Eye (tissue), 1 donor: ENCODE measurements around the gene VAV1.
A peak's percentile ranks its signal among the peaks of the same experiment; 100 is the strongest.
"Not testable (repeated sequence)": the region's sequence is repeated elsewhere in the genome, so short reads cannot be mapped to it uniquely, and the experiment has no call there.

Experiments used
- DNase-seq: peaks from one replicate; pipeline ENCODE4 v3.0.0-alpha.2; 2015

VAV1 gene

GRCh38 chr19:6790194-6791128, 18.0 kb downstream of the VAV1 start:
- no peak for DNase-seq

GRCh38 chr19:6791237-6791636, 18.7 kb downstream of the VAV1 start:
- no peak for DNase-seq

GRCh38 chr19:6793411-6793810, 20.9 kb downstream of the VAV1 start:
- DNase-seq, result no peak

GRCh38 chr19:6793973-6794372, 21.5 kb downstream of the VAV1 start:
- DNase-seq, result no peak

- DNase-seq, result no peak
Observed at GRCh38 chr19:6794686-6795431, 22.4 kb downstream of the VAV1 start.

- DNase-seq, result no peak
Observed at GRCh38 chr19:6796278-6796677, 23.8 kb downstream of the VAV1 start.

- no peak for DNase-seq
Observed at GRCh38 chr19:6797646-6798045, 25.1 kb downstream of the VAV1 start.

GRCh38 chr19:6800160-6800790, 27.8 kb downstream of the VAV1 start:
- DNase-seq, result not testable (repeated sequence)

GRCh38 chr19:6800991-6801484, 28.5 kb downstream of the VAV1 start:
- no peak for DNase-seq

- DNase-seq, result peak; percentile 16
Observed at GRCh38 chr19:6801485-6802086, 29.1 kb downstream of the VAV1 start.

- DNase-seq, result no peak
Observed at GRCh38 chr19:6802336-6803035, 30.0 kb downstream of the VAV1 start.

- no peak for DNase-seq
Observed at GRCh38 chr19:6803036-6803404, 30.5 kb downstream of the VAV1 start.

- DNase-seq, result no peak
Observed at GRCh38 chr19:6806488-6806887, 34.0 kb downstream of the VAV1 start.

- DNase-seq, result no peak
Observed at GRCh38 chr19:6807291-6807690, 34.8 kb downstream of the VAV1 start.

GRCh38 chr19:6808494-6808893, 36.0 kb downstream of the VAV1 start:
- DNase-seq, result no peak

GRCh38 chr19:6809262-6809661, 36.8 kb downstream of the VAV1 start:
- DNase-seq, result no peak

- no peak for DNase-seq
Observed at GRCh38 chr19:6811378-6811777, 38.9 kb downstream of the VAV1 start.

- peak; percentile 35 for DNase-seq
Observed at GRCh38 chr19:6811906-6812305, 39.4 kb downstream of the VAV1 start.

GRCh38 chr19:6812612-6813011, 40.1 kb downstream of the VAV1 start:
- no peak for DNase-seq

- DNase-seq, result no peak
Observed at GRCh38 chr19:6813659-6814058, 41.2 kb downstream of the VAV1 start.

- no peak for DNase-seq
Observed at GRCh38 chr19:6817179-6817578, 44.7 kb downstream of the VAV1 start.

- DNase-seq, result no peak
Observed at GRCh38 chr19:6818246-6818645, 45.7 kb downstream of the VAV1 start.
